K562 (cell line): ENCODE measurements around the gene VPS4B. TPM values are rescaled to one million over a fixed set of nuclear protein-coding genes. Genes with fewer than 3 reads are reported as not detected.

Experiments
- ATAC-seq: fragments of 200-7000 bp; cut with Tn5 transposase; 3 replicates; pipeline ENCODE4 v1.9.1; 2020; ENCODE audit warnings: moderate library complexity
- BruUV-seq: library from RNA; stranded (reverse); fragments of 400-500 nt; replicated peaks from 2 replicates; lab custom pipeline; 2021; lab: Mats Ljungman, UMichigan
- CTCF ChIA-PET: fragments of 300-600 bp; formaldehyde crosslinking; extraction: SDS; loops from one replicate; lab custom pipeline; 2021; ENCODE audit warnings: low intra/inter-chr PET ratio; lab: Yijun Ruan, JAX
- POLR2A ChIA-PET: fragments of 300-600, 350-650 bp; sonication (Branson Sonifier 250); formaldehyde crosslinking; extraction: SDS; loops from one replicate; lab custom pipeline; 2021; ENCODE audit warnings: antibody characterized with exemption, inconsistent platforms; lab: Yijun Ruan, JAX
- DNase-seq, 4 experiments: peaks; one replicate each; pipeline versions ENCODE4 v3.0.0 to v3.0.0-alpha.2; 2011 to 2018; ENCODE audit warnings: low spot score in 3 of 4, mixed read lengths in 3 of 4; ENCODE audit errors: extremely low read depth in 1 of 4
- FAIRE-seq: peaks from 2 replicates; lab custom pipeline; 2011; peaks lifted over from hg19 to GRCh38; lab: Jason Lieb, UNC
- H2AFZ ChIP-seq: 2 replicates; pipeline ENCODE4 v1.6.0; 2011; ENCODE audit warnings: low read depth, low read length, control low read depth, inconsistent platforms
- H3K27ac ChIP-seq: fragments of 200-600 bp; 3 replicates; pipeline ENCODE4 v1.8.0; 2011; ENCODE audit warnings: low read depth, mild to moderate bottlenecking, control low read depth, inconsistent platforms, low read length, moderate library complexity, mixed read lengths; ENCODE audit errors: extremely low read depth
- H3K27me3 ChIP-seq, 2 experiments: fragments of 300-600 bp in 1 of 2; 2 replicates in 1 of 2; 3 replicates in 1 of 2; pipeline versions ENCODE4 v1.6.0 to v1.8.0; 2011; ENCODE audit warnings: inconsistent platforms in 2 of 2, low read length in 2 of 2, mild to moderate bottlenecking in 1 of 2, mixed read lengths in 1 of 2, moderate library complexity in 1 of 2; ENCODE audit not compliant: control insufficient read depth in 2 of 2, insufficient read depth in 2 of 2
- H3K36me3 ChIP-seq: fragments of 300-600 bp; 3 replicates; pipeline ENCODE4 v1.8.0; 2011; ENCODE audit warnings: mild to moderate bottlenecking, low read length, inconsistent platforms; ENCODE audit not compliant: control insufficient read depth, insufficient read depth
- H3K4me1 ChIP-seq, 2 experiments: fragments of 200-600 bp in 1 of 2; replicated peaks in 1 of 2; 2 replicates in 1 of 2; 3 replicates in 1 of 2; pipeline versions ENCODE4 v1.5.1 to v1.8.0; 2011; ENCODE audit warnings: inconsistent platforms in 2 of 2, low read length in 2 of 2, mild to moderate bottlenecking in 1 of 2, mixed read lengths in 1 of 2, moderate library complexity in 1 of 2; ENCODE audit not compliant: control insufficient read depth in 2 of 2, insufficient read depth in 2 of 2
- H3K4me2 ChIP-seq: 2 replicates; pipeline ENCODE4 v1.6.1; 2011; ENCODE audit warnings: low read length, control low read depth, inconsistent platforms, mixed read lengths; ENCODE audit not compliant: insufficient read depth
- H3K4me3 ChIP-seq: fragments of 200-600 bp; sonication (generic), shearing (Covaris generic); 2 replicates; pipeline ENCODE4 v1.5.1; 2016; ENCODE audit warnings: control low read depth, inconsistent platforms
- H3K79me2 ChIP-seq: fragments of 200-600 bp; 3 replicates; pipeline ENCODE4 v1.8.0; 2011; ENCODE audit warnings: low read length, inconsistent platforms; ENCODE audit not compliant: control insufficient read depth, insufficient read depth
- H3K9ac ChIP-seq, 2 experiments: 2 replicates each; pipeline versions ENCODE4 v1.6.0 to v1.6.1; 2011; ENCODE audit warnings: low read depth in 2 of 2, low read length in 2 of 2, control low read depth in 1 of 2, inconsistent platforms in 1 of 2, mild to moderate bottlenecking in 1 of 2, mixed read lengths in 1 of 2; ENCODE audit not compliant: insufficient read depth in 1 of 2
- H3K9me1 ChIP-seq: one replicate; pipeline ENCODE4 v1.6.0; 2011; ENCODE audit warnings: inconsistent platforms, mild to moderate bottlenecking, low read length, moderate library complexity; ENCODE audit not compliant: control insufficient read depth, insufficient read depth
- H3K9me3 ChIP-seq: replicated peaks from 2 replicates; pipeline ENCODE4 v1.5.1; 2011; ENCODE audit warnings: low read depth, low read length, inconsistent platforms; ENCODE audit not compliant: control insufficient read depth, insufficient read depth
- H4K20me1 ChIP-seq: replicated peaks from 2 replicates; pipeline ENCODE4 v1.6.1; 2011; ENCODE audit warnings: low read length, inconsistent platforms, mixed read lengths; ENCODE audit not compliant: control insufficient read depth, insufficient read depth
- NKRF ChIP-seq: fragments of 450-650 bp; IDR thresholded peaks from 2 replicates; pipeline ENCODE4 v1.6.1; 2016; ENCODE audit warnings: borderline replicate concordance
- POLR2AphosphoS5 ChIP-seq: IDR thresholded peaks from 2 replicates; pipeline ENCODE4 v1.6.1; 2011; ENCODE audit warnings: mild to moderate bottlenecking, low read depth, low read length, moderate library complexity; ENCODE audit not compliant: control insufficient read depth, insufficient read depth
- YY1 ChIP-seq, 3 experiments: IDR thresholded peaks; 2 replicates each; pipeline ENCODE4 v1.6.1; 2011; ENCODE audit warnings: low read length in 2 of 3, mild to moderate bottlenecking in 2 of 3, moderate library complexity in 2 of 3, borderline replicate concordance in 1 of 3, control low read depth in 1 of 3, low read depth in 1 of 3; ENCODE audit not compliant: insufficient read depth in 3 of 3, insufficient replicate concordance in 2 of 3, control insufficient read depth in 1 of 3, insufficient read length in 1 of 3; ENCODE audit errors: extremely low read depth in 1 of 3
- ZBTB1 ChIP-seq: sonication (generic); formaldehyde crosslinking; IDR thresholded peaks from 2 replicates; pipeline ENCODE4 v1.8.1; 2023; ENCODE audit warnings: missing genetic modification reagents, low read depth, mild to moderate bottlenecking, borderline replicate concordance
- WGBS: fragments of 100-300 bp; shearing (Covaris generic); methylation state at CpG from one replicate; pipeline ENCODE4 v1.1.6; 2016; ENCODE audit warnings: low coverage, mixed read lengths; ENCODE audit not compliant: insufficient coverage; ENCODE audit errors: missing lambda C conversion rate; 5-methylcytosine and 5-hydroxymethylcytosine counted together
- in situ Hi-C: fragments of 300-500 bp; cut with MboI; formaldehyde crosslinking; loops from 4 replicates; pipeline ENCODE4 v1.15.0; 2018; ENCODE audit warnings: inconsistent platforms, mixed read lengths
- intact Hi-C: fragments of 100-400 bp; cut with micrococcal nuclease; formaldehyde crosslinking; loops from 2 replicates; pipeline ENCODE4 v1.14.2; 2022
- polyA plus RNA-seq, 8 experiments: library from polyadenylated mRNA; depleted of rRNA in 4 of 8; stranded (reverse) in 5 of 8; unstranded in 3 of 8; fragments of >200 nt; fragmentation: Nextera tagmentation in 2 of 8; fragmentation: Illumina TruSeq in 1 of 8; extraction: Ambion mirVana in 2 of 8; extraction: Trizol in 1 of 8; gene quantifications; 2 replicates each; pipeline versions ENCODE4 v1.2.1 to v1.2.3, GENCODE V29; 2011 to 2014; ENCODE audit warnings: inconsistent platforms in 1 of 8, missing spikeins in 1 of 8
- total RNA-seq, 7 experiments: library from RNA; depleted of rRNA in 6 of 7; stranded (reverse); fragments of >200 nt in 6 of 7; fragmentation: Illumina TruSeq in 2 of 7; extraction: Trizol in 2 of 7; gene quantifications; 2 replicates each; pipeline versions ENCODE4 v1.2.1 to v1.2.3, GENCODE V29; 2011 to 2021; ENCODE audit warnings: low replicate concordance in 1 of 7

The VPS4B gene
- total and polyA plus RNA-seq, 9 of the 15 experiments (the other 6 are each of a cell fraction or from before 2014, with no cell fraction given): 7.3 to 16.4 (median 10.4) TPM

GRCh38 chr18:63382843-63383242 is 39.4 kb downstream of the VPS4B start:
- intact Hi-C loops (no loop called here), in situ Hi-C loops (no loop called here)
- no peak for ATAC-seq
- POLR2A ChIA-PET: no interaction called here
- TF ChIP-seq POLR2AphosphoS5 (no peak), YY1 (IDR thresholded peaks at IDR 0.05; ENCODE audit: borderline replicate concordance in 1 of 3, control insufficient read depth in 1 of 3, extremely low read depth in 1 of 3, insufficient read depth in 3 of 3, insufficient read length in 1 of 3, insufficient replicate concordance in 2 of 3, low read depth in 1 of 3, low read length in 2 of 3) (peak in 1 of 3 experiments; percentile 14), ZBTB1 (CRISPR knock-in tag) (no peak), NKRF (no peak)
- Histone ChIP-seq H3K9ac (no peak overlapping the region), H3K4me2 (no peak overlapping the region), H3K79me2 (no peaks in the 10 kb centered on the region), H3K4me1 (no peaks in the 10 kb centered on the region; a peak in 1 of 5 replicates), H3K27me3 (no peaks in the 10 kb centered on the region), H3K27ac (no peak overlapping the region), H3K9me3 (no peaks in the 10 kb centered on the region), H4K20me1 (no peaks in the 10 kb centered on the region), H3K4me3 (no peak overlapping the region), H2AFZ (no peak overlapping the region), H3K9me1 (no peaks in the 10 kb centered on the region), H3K36me3 (no peaks in the 10 kb centered on the region)
- CTCF ChIA-PET: no interaction called here
- BruUV-seq: no TSS peak
- DNase-seq: no peak
- WGBS: 43% methylated on average over 1 of the region's 3 CpGs
- FAIRE-seq: no peak
